H9 (cell line): ENCODE data around the gene RALGAPA2. TPM values are rescaled to one million over a fixed set of nuclear protein-coding genes. Genes with fewer than 3 reads are reported as not detected.

Source experiments
- DNase-seq: peaks from one replicate; pipeline ENCODE4 v3.0.0-alpha.2; 2017
- H2AFZ ChIP-seq: one replicate; pipeline ENCODE4 v1.6.1; 2013; ENCODE audit warnings: mild to moderate bottlenecking, low read length, control low read depth, moderate library complexity
- H2AK5ac ChIP-seq: 2 replicates; pipeline ENCODE4 v1.6.1; 2013; ENCODE audit warnings: low read length, control low read depth, mixed read lengths; ENCODE audit not compliant: insufficient read length
- H2BK120ac ChIP-seq: one replicate; pipeline ENCODE4 v1.6.1; 2013; ENCODE audit warnings: low read depth, mild to moderate bottlenecking, low read length, control low read depth, inconsistent platforms; ENCODE audit not compliant: poor library complexity, severe bottlenecking
- H2BK12ac ChIP-seq: 2 replicates; pipeline ENCODE4 v1.6.1; 2013; ENCODE audit warnings: low read length, control low read depth, mixed read lengths, low read depth; ENCODE audit not compliant: insufficient read length
- H2BK15ac ChIP-seq: 2 replicates; pipeline ENCODE4 v1.6.1; 2013; ENCODE audit warnings: low read depth, low read length, control low read depth
- H2BK20ac ChIP-seq: one replicate; pipeline ENCODE4 v1.6.1; 2013; ENCODE audit warnings: low read depth, mild to moderate bottlenecking, low read length, control low read depth, inconsistent platforms; ENCODE audit not compliant: poor library complexity, severe bottlenecking
- H2BK5ac ChIP-seq: 2 replicates; pipeline ENCODE4 v1.6.1; 2013; ENCODE audit warnings: low read length, control low read depth, mixed read lengths; ENCODE audit not compliant: insufficient read length
- H3K14ac ChIP-seq: 2 replicates; pipeline ENCODE4 v1.6.1; 2013; ENCODE audit warnings: low read length, control low read depth; ENCODE audit not compliant: insufficient read depth
- H3K18ac ChIP-seq: 2 replicates; pipeline ENCODE4 v1.6.1; 2013; ENCODE audit warnings: low read depth, mild to moderate bottlenecking, mixed read lengths, low read length, control low read depth; ENCODE audit not compliant: insufficient read length
- H3K23ac ChIP-seq: 2 replicates; pipeline ENCODE4 v1.6.1; 2013; ENCODE audit warnings: low read length, control low read depth, mixed read lengths, low read depth; ENCODE audit not compliant: insufficient read length
- H3K23me2 ChIP-seq: 2 replicates; pipeline ENCODE4 v1.6.1; 2013; ENCODE audit warnings: low read depth, mild to moderate bottlenecking, mixed read lengths, low read length, control low read depth; ENCODE audit not compliant: insufficient read length, poor library complexity, severe bottlenecking
- H3K27ac ChIP-seq: 2 replicates; pipeline ENCODE4 v1.5.1; 2013; ENCODE audit warnings: low read length, control low read depth, mixed read lengths, low read depth; ENCODE audit not compliant: insufficient read length
- H3K27me3 ChIP-seq: 2 replicates; pipeline ENCODE4 v1.6.1; 2013; ENCODE audit warnings: low read length, control low read depth, inconsistent platforms; ENCODE audit not compliant: insufficient read depth
- H3K4ac ChIP-seq: 2 replicates; pipeline ENCODE4 v1.6.1; 2013; ENCODE audit warnings: low read depth, mild to moderate bottlenecking, control low read depth, inconsistent platforms, low read length, moderate library complexity
- H3K4me1 ChIP-seq: 2 replicates; pipeline ENCODE4 v1.6.1; 2013; ENCODE audit warnings: low read length, control low read depth, inconsistent platforms; ENCODE audit not compliant: insufficient read depth
- H3K4me2 ChIP-seq: 2 replicates; pipeline ENCODE4 v1.6.1; 2013; ENCODE audit warnings: low read length, control low read depth, mixed read lengths; ENCODE audit not compliant: insufficient read length, insufficient read depth
- H3K56ac ChIP-seq: 2 replicates; pipeline ENCODE4 v1.6.1; 2013; ENCODE audit warnings: low read depth, mild to moderate bottlenecking, mixed read lengths, low read length, control low read depth; ENCODE audit not compliant: insufficient read length
- H3K79me1 ChIP-seq: 2 replicates; pipeline ENCODE4 v1.6.1; 2013; ENCODE audit warnings: low read depth, mild to moderate bottlenecking, moderate library complexity, low read length, control low read depth, inconsistent platforms; ENCODE audit not compliant: insufficient read depth, poor library complexity, severe bottlenecking
- H3K79me2 ChIP-seq: 2 replicates; pipeline ENCODE4 v1.6.1; 2013; ENCODE audit warnings: low read length, control low read depth, inconsistent platforms; ENCODE audit not compliant: insufficient read depth
- H3K9ac ChIP-seq: 2 replicates; pipeline ENCODE4 v1.6.1; 2013; ENCODE audit warnings: low read length, control low read depth, mixed read lengths; ENCODE audit not compliant: insufficient read length; ENCODE audit errors: extremely low read depth
- H3K9me3 ChIP-seq: one replicate; pipeline ENCODE4 v1.6.1; 2013; ENCODE audit warnings: low read depth, low read length, inconsistent platforms; ENCODE audit not compliant: control insufficient read depth
- H3T11ph ChIP-seq: one replicate; pipeline ENCODE4 v1.6.1; 2013; ENCODE audit warnings: mild to moderate bottlenecking, low read length, control low read depth, inconsistent platforms
- H4K20me1 ChIP-seq: one replicate; pipeline ENCODE4 v1.6.1; 2013; ENCODE audit not compliant: control insufficient read depth, insufficient read length, insufficient read depth
- H4K5ac ChIP-seq: 2 replicates; pipeline ENCODE4 v1.6.1; 2013; ENCODE audit warnings: low read depth, mild to moderate bottlenecking, mixed read lengths, low read length, control low read depth; ENCODE audit not compliant: insufficient read length
- H4K8ac ChIP-seq: replicated peaks from 2 replicates; pipeline ENCODE4 v1.6.1; 2013; ENCODE audit warnings: low read length, control low read depth, mixed read lengths, low read depth; ENCODE audit not compliant: insufficient read length
- H4K91ac ChIP-seq: 2 replicates; pipeline ENCODE4 v1.6.1; 2013; ENCODE audit warnings: low read depth, mild to moderate bottlenecking, moderate library complexity, mixed read lengths, low read length, control low read depth; ENCODE audit not compliant: insufficient read length
- H3K27ac Mint-ChIP-seq, 3 experiments: 2 replicates in 2 of 3; 3 replicates in 1 of 3; pipeline ENCODE4 v1.8.0; 2020 to 2021; ENCODE audit warnings: mixed read lengths in 3 of 3, mild to moderate bottlenecking in 1 of 3, moderate library complexity in 1 of 3
- H3K27me3 Mint-ChIP-seq: 2 replicates; pipeline ENCODE4 v1.8.0; 2021; ENCODE audit warnings: low read depth, mild to moderate bottlenecking, moderate library complexity, mixed read lengths
- H3K36me3 Mint-ChIP-seq, 3 experiments: 2 replicates in 2 of 3; 3 replicates in 1 of 3; pipeline ENCODE4 v1.8.0; 2020 to 2021; ENCODE audit warnings: low read depth in 3 of 3, mixed read lengths in 3 of 3; ENCODE audit not compliant: insufficient read depth in 1 of 3
- H3K4me1 Mint-ChIP-seq, 2 experiments: 2 replicates each; pipeline ENCODE4 v1.8.0; 2020; ENCODE audit warnings: mixed read lengths in 2 of 2
- H3K4me3 Mint-ChIP-seq, 2 experiments: 2 replicates in 1 of 2; 3 replicates in 1 of 2; pipeline ENCODE4 v1.8.0; 2020 to 2021; ENCODE audit warnings: mild to moderate bottlenecking in 2 of 2, mixed read lengths in 2 of 2, moderate library complexity in 1 of 2
- H3K9me3 Mint-ChIP-seq, 2 experiments: 2 replicates in 1 of 2; 3 replicates in 1 of 2; pipeline ENCODE4 v1.8.0; 2020; ENCODE audit warnings: mild to moderate bottlenecking in 2 of 2, mixed read lengths in 2 of 2, moderate library complexity in 1 of 2
- CTCF ChIP-seq: fragments of 200-600 bp; sonication (generic); conservative IDR thresholded peaks from 3 replicates; pipeline ENCODE4 v1.8.0; 2021; ENCODE audit warnings: antibody characterized with exemption, mild to moderate bottlenecking
- WGBS: extraction: QIAGEN DNeasy Blood & Tissue Kit; methylation state at CpG from one replicate; pipeline ENCODE4 v1.1.7; 2013; ENCODE audit warnings: missing lambda C conversion rate, low lambda C conversion rate, mixed read lengths; ENCODE audit not compliant: insufficient read length; ENCODE audit errors: extremely low coverage; 5-methylcytosine and 5-hydroxymethylcytosine counted together
- total RNA-seq: library from RNA; stranded (reverse); gene quantifications from 2 replicates; pipeline ENCODE4 v1.2.1, GENCODE V29; 2021

Gene RALGAPA2
- total RNA-seq, 1 experiment from 2014 or later: 16.6 TPM

GRCh38 chr20:20699144-20699543 is 13.3 kb downstream of the RALGAPA2 start:
- no peak overlapping the region for H3K18ac ChIP-seq
- H3K4me2 ChIP-seq: no peak overlapping the region
- no peak overlapping the region for H3K9ac ChIP-seq
- Mint-ChIP-seq H3K9me3 (no peaks in the 10 kb centered on the region), H3K36me3 (no peaks in the 10 kb centered on the region), H3K4me3 (no peak overlapping the region), H3K27me3 (no peaks in the 10 kb centered on the region), H3K4me1 (peaks cover 2% of the 10 kb centered on the region in 2 experiments; a peak in 3 of 4 replicates), H3K27ac (no peak overlapping the region)
- no peak overlapping the region for H3T11ph ChIP-seq
- no peak overlapping the region for H2BK12ac ChIP-seq
- H4K91ac ChIP-seq: no peak overlapping the region
- H2AK5ac ChIP-seq: no peak overlapping the region
- no peak overlapping the region for H3K14ac ChIP-seq
- no peaks in the 10 kb centered on the region for H3K27me3 ChIP-seq
- no peaks in the 10 kb centered on the region for H3K23me2 ChIP-seq
- 0 out of 2 replicates have a peak, but pooled peaks cover 2% of the 10 kb centered on the region for H3K79me2 ChIP-seq
- H4K8ac ChIP-seq: no peak overlapping the region
- no peak overlapping the region for H2BK15ac ChIP-seq
- H3K27ac ChIP-seq: no peak overlapping the region
- WGBS: no CpG with 5 or more reads among the region's 3 CpGs
- H2BK5ac ChIP-seq: no peak overlapping the region
- no peaks in the 10 kb centered on the region for H3K4me1 ChIP-seq
- H3K56ac ChIP-seq: no peak overlapping the region
- H3K4ac ChIP-seq: no peak overlapping the region
- H2AFZ ChIP-seq: no peak overlapping the region
- H3K79me1 ChIP-seq: peaks cover 6% of the 10 kb centered on the region
- TF ChIP-seq CTCF: no peak
- peaks cover 2% of the 10 kb centered on the region for H4K20me1 ChIP-seq
- H3K9me3 ChIP-seq: no peaks in the 10 kb centered on the region
- H2BK20ac ChIP-seq: no peak overlapping the region
- no peak for DNase-seq
- H3K23ac ChIP-seq: no peak overlapping the region
- H4K5ac ChIP-seq: no peak overlapping the region
- no peak overlapping the region for H2BK120ac ChIP-seq
